ENCODE data around the gene PTPN3.

The PTPN3 gene

DNA sequence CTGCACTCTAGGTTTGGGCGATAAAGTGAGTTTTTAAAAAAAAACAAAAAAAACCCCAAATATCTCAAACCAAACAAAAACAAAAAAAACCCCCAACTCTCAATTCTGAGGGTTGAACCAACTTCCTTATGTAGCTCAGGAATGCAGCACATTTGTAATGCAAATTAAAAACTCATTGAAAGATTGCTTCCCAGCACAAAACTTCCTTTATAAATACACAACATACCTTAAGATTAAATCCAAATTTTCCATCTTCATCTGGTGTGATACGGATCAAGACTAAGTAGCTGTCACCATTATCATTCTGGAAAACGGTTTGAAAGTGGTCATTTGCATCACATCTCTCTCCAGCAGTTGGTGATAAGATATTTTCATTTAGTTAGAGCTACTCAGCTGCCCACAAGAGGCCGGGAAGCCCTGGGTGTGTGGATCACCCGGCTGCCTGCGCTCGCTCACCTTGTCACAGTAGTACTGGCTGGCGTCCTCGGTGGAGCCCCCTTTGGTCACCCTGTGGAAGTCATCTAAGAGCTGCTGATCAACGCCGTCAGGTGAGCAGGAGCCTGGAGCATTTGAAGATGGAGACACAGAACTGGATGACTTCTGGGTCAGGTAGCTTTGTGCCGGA is 88.2 kb downstream of the PTPN3 start:
- H3K4me3 ChIP-seq (IDR thresholded peaks at IDR 0.05; ENCODE audit: insufficient read depth, low read depth, low read length) = no peak overlapping the region

DNA sequence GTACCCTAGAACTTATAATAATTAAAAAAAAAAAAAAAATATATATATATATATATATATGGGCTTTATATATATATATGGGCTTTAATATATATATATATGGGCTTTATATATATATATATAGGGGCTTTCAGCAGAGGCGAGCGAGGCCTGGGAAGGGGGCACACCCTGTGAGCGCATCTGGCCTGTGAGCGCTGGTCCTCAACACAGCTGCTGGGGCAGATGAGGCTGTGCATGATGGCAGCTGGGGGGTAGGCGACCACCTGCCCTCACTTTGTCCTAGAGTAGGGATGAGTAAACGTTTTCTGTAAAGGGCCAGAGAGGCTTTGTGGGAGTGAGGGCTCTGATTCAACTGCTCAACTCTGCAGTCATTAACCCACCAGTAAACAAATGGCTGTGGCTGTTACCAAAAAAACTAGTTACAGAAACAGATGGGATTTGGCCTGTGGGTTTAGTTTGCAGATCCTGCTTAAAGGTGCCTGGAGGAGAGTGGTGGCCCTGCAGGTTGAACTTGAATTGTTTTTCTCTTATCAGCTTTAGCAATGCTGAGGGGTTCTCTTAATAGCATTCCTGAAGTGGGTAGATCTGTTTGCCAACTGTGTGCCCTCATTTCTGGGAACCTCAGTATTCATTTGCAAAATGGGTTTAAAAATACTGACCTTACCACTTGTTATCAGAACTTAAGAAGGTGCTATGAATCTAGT is 89.2 kb downstream of the PTPN3 start:
- Histone ChIP-seq H3K4me1 (ENCODE audit: low read depth, poor library complexity, severe bottlenecking) (peaks cover 21% of the 10 kb centered on the region), H3K4me2 (no peak overlapping the region), H3K4me3 (IDR thresholded peaks at IDR 0.05; ENCODE audit: insufficient read depth, low read depth, low read length) (no peak overlapping the region), H2AFZ (ENCODE audit: low read depth) (no peak overlapping the region), H3K27ac (no peak overlapping the region), H4K20me1 (ENCODE audit: insufficient read depth) (no peaks in the 10 kb centered on the region), H3K9ac (no peak overlapping the region), H3K36me3 (ENCODE audit: insufficient read depth) (no peaks in the 10 kb centered on the region), H3K79me2 (ENCODE audit: insufficient read depth, low read depth) (no peaks in the 10 kb centered on the region), H3K27me3 (ENCODE audit: insufficient read depth, low read depth) (no peaks in the 10 kb centered on the region)
- TF ChIP-seq, protein P1, sequence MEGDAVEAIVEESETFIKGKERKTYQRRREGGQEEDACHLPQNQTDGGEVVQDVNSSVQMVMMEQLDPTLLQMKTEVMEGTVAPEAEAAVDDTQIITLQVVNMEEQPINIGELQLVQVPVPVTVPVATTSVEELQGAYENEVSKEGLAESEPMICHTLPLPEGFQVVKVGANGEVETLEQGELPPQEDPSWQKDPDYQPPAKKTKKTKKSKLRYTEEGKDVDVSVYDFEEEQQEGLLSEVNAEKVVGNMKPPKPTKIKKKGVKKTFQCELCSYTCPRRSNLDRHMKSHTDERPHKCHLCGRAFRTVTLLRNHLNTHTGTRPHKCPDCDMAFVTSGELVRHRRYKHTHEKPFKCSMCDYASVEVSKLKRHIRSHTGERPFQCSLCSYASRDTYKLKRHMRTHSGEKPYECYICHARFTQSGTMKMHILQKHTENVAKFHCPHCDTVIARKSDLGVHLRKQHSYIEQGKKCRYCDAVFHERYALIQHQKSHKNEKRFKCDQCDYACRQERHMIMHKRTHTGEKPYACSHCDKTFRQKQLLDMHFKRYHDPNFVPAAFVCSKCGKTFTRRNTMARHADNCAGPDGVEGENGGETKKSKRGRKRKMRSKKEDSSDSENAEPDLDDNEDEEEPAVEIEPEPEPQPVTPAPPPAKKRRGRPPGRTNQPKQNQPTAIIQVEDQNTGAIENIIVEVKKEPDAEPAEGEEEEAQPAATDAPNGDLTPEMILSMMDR (conservative IDR thresholded peaks at IDR 0.05; ENCODE audit: low read depth, low read length) = no peak

More for the DNA sequence above, 88.2 kb downstream of the PTPN3 start:
- Histone ChIP-seq H3K27ac (no peak overlapping the region), H3K79me2 (ENCODE audit: insufficient read depth, low read depth) (no peaks in the 10 kb centered on the region), H3K9ac (no peak overlapping the region), H4K20me1 (ENCODE audit: insufficient read depth) (no peaks in the 10 kb centered on the region), H2AFZ (ENCODE audit: low read depth) (no peak overlapping the region), H3K4me1 (ENCODE audit: low read depth, poor library complexity, severe bottlenecking) (peaks cover 30% of the 10 kb centered on the region), H3K4me2 (no peak overlapping the region), H3K27me3 (ENCODE audit: insufficient read depth, low read depth) (no peaks in the 10 kb centered on the region), H3K36me3 (ENCODE audit: insufficient read depth) (no peaks in the 10 kb centered on the region)
- TF ChIP-seq, protein P1 (conservative IDR thresholded peaks at IDR 0.05; ENCODE audit: low read depth, low read length) = 0 out of 2 replicates have a peak, but pooled peaks have one; percentile 22

DNA sequence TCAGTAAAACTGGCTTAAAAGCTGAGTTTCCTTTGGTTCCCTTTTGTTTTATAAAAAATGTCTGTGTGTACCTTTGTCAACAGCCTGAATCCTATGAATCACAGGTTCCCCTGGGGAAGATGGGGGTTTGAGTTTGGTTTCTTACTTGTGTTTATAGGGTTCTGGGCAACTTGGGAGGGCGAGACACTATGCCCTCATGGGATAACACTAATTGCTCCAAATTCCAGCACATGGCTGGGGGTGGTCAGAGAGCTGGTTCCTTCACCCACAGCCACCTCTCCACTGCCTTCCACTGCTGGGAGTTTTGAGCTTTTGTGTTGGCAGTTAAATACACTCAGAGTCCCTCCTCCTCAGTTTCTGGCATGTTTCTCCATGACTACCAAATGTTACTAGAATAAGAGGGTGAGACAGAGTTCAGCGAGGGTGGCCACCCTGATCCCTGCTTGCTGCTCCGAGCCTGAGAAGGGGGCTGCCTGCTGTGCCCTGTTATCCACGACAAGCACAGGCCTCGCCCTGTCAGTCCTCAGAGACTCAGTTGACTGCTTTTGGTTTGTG is 94.3 kb downstream of the PTPN3 start:
- H3K27ac ChIP-seq = no peak overlapping the region
- no peak overlapping the region for H3K4me2 ChIP-seq
- H2AFZ ChIP-seq (ENCODE audit: low read depth) = no peak overlapping the region
- H3K79me2 ChIP-seq (ENCODE audit: insufficient read depth, low read depth) = no peaks in the 10 kb centered on the region
- no peak overlapping the region for H3K4me3 ChIP-seq (IDR thresholded peaks at IDR 0.05; ENCODE audit: insufficient read depth, low read depth, low read length)
- H3K9ac ChIP-seq = no peak overlapping the region
- H4K20me1 ChIP-seq (ENCODE audit: insufficient read depth) = no peaks in the 10 kb centered on the region
- H3K27me3 ChIP-seq (ENCODE audit: insufficient read depth, low read depth) = no peaks in the 10 kb centered on the region
- peaks cover 33% of the 10 kb centered on the region for H3K4me1 ChIP-seq (ENCODE audit: low read depth, poor library complexity, severe bottlenecking)
- TF ChIP-seq, protein P1 (conservative IDR thresholded peaks at IDR 0.05; ENCODE audit: low read depth, low read length) = no peak
- H3K36me3 ChIP-seq (ENCODE audit: insufficient read depth) = no peaks in the 10 kb centered on the region

DNA sequence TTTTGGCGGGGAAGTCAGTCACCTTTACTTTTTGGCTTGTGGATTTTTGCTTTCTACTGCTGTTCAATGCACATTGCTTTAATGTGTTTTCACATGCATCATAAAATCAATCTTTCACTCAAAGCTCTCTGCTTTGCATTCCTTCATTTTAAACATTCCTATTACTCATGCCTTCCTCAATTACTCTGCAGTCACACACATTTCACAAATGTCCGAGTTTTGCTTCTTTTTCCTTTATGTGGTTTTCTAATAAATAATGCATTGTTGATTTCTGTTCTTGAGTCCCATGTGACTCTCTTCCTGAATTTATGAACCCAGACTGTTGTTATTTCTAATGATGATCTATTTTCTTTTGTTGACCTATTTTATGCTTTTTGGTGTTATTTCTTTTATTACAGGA is 95.0 kb downstream of the PTPN3 start:
- no peaks in the 10 kb centered on the region for H3K27me3 ChIP-seq (ENCODE audit: insufficient read depth, low read depth)
- H3K79me2 ChIP-seq (ENCODE audit: insufficient read depth, low read depth) = no peaks in the 10 kb centered on the region
- no peak overlapping the region for H3K9ac ChIP-seq
- no peak overlapping the region for H3K27ac ChIP-seq
- no peaks in the 10 kb centered on the region for H4K20me1 ChIP-seq (ENCODE audit: insufficient read depth)
- no peak overlapping the region for H3K4me2 ChIP-seq
- H2AFZ ChIP-seq (ENCODE audit: low read depth) = no peak overlapping the region
- no peak overlapping the region for H3K4me3 ChIP-seq (IDR thresholded peaks at IDR 0.05; ENCODE audit: insufficient read depth, low read depth, low read length)
- TF ChIP-seq, protein P1 (conservative IDR thresholded peaks at IDR 0.05; ENCODE audit: low read depth, low read length) = no peak
- peaks cover 40% of the 10 kb centered on the region for H3K4me1 ChIP-seq (ENCODE audit: low read depth, poor library complexity, severe bottlenecking)
- no peaks in the 10 kb centered on the region for H3K36me3 ChIP-seq (ENCODE audit: insufficient read depth)
